ENCODE results near the gene KIRREL3.

GRCh38 chr11:126538071-126538470 is 462.5 kb downstream of the KIRREL3 start:
- TF ChIP-seq EZH2 (IDR thresholded peaks at IDR 0.05) (no peak), POLR2AphosphoS5 (IDR thresholded peaks at IDR 0.05; ENCODE audit: borderline replicate concordance, low read depth, low read length) (no peak)

Data from SK-N-MC (cell line).